NT2/D1 (cell line): ENCODE results near the gene ASB14.

Source experiments
- DNase-seq: peaks from one replicate; pipeline ENCODE4 v3.0.0-alpha.2; 2011; ENCODE audit warnings: low read depth, low spot score
- H3K27me3 ChIP-seq: 2 replicates; pipeline ENCODE4 v1.6.0; 2011; ENCODE audit warnings: mild to moderate bottlenecking; ENCODE audit not compliant: insufficient read length, insufficient read depth
- H3K36me3 ChIP-seq: 2 replicates; pipeline ENCODE4 v1.6.1; 2011; ENCODE audit warnings: mild to moderate bottlenecking, low read length, mixed read lengths; ENCODE audit not compliant: insufficient read depth, insufficient read length
- H3K4me1 ChIP-seq: 2 replicates; pipeline ENCODE4 v1.5.1; 2011; ENCODE audit not compliant: insufficient read depth, insufficient read length
- H3K4me3 ChIP-seq: 2 replicates; pipeline ENCODE4 v1.5.1; 2011; ENCODE audit warnings: low read depth; ENCODE audit not compliant: insufficient read length
- H3K9ac ChIP-seq: 2 replicates; pipeline ENCODE4 v1.6.0; 2011; ENCODE audit warnings: low read depth; ENCODE audit not compliant: insufficient read length
- H3K9me3 ChIP-seq: 2 replicates; pipeline ENCODE4 v1.5.1; 2011; ENCODE audit warnings: mild to moderate bottlenecking, low read length; ENCODE audit not compliant: insufficient read depth
- SUZ12 ChIP-seq: IDR thresholded peaks from 2 replicates; pipeline ENCODE4 v1.6.1; 2011; ENCODE audit not compliant: insufficient read length, insufficient read depth; ENCODE audit errors: extremely low read depth
- YY1 ChIP-seq: IDR thresholded peaks from 2 replicates; pipeline ENCODE4 v1.6.1; 2011; ENCODE audit not compliant: insufficient read length, insufficient read depth
- ZNF274 ChIP-seq: IDR thresholded peaks from 2 replicates; pipeline ENCODE4 v1.6.1; 2011; ENCODE audit warnings: mild to moderate bottlenecking, low read depth, low read length

Gene ASB14

GRCh38 chr3:57256844-57257243, 35.6 kb downstream of the ASB14 start:
- no peak for DNase-seq
- Histone ChIP-seq H3K9me3 (no peaks in the 10 kb centered on the region), H3K4me3 (no peak overlapping the region), H3K9ac (no peak overlapping the region), H3K36me3 (peaks cover 39% of the 10 kb centered on the region), H3K4me1 (no peaks in the 10 kb centered on the region), H3K27me3 (no peaks in the 10 kb centered on the region)
- TF ChIP-seq ZNF274 = no peak
- TF ChIP-seq YY1 = no peak
- TF ChIP-seq SUZ12 = no peak

GRCh38 chr3:57252404-57252803, 40.1 kb downstream of the ASB14 start:
- no peak for DNase-seq

DNA sequence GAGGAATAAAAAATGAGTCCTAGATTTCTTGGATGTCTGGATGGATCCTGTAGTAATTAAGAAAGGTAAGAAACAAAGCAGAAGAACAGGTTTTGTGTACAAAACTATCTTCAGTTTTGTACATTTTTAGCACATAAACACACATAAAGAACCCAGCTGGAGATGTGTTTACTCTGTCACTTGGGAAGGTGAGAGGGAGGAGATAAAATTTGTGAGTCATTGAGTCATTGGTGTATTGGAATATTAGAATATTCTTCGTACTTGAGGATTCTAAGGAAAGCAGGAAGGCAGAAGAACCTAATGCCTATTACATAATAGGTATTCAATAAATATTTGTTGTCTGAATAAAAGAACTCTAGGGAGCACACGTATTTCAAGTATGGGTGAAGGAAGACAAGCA, 47.5 kb downstream of the ASB14 start:
- Histone ChIP-seq H3K36me3 (peaks cover 49% of the 10 kb centered on the region), H3K4me3 (no peak overlapping the region), H3K27me3 (no peaks in the 10 kb centered on the region), H3K9me3 (no peaks in the 10 kb centered on the region), H3K4me1 (no peaks in the 10 kb centered on the region), H3K9ac (no peak overlapping the region)
- TF ChIP-seq ZNF274 = no peak
- DNase-seq = no peak

More at GRCh38 chr3:57252404-57252803, 40.1 kb downstream of the ASB14 start:
- no peak for TF ChIP-seq ZNF274
- no peak for TF ChIP-seq SUZ12
- no peak for TF ChIP-seq YY1
- no peak overlapping the region for H3K4me3 ChIP-seq
- H3K9me3 ChIP-seq = no peaks in the 10 kb centered on the region
- no peak overlapping the region for H3K9ac ChIP-seq
- H3K36me3 ChIP-seq = peaks cover 28% of the 10 kb centered on the region
- H3K27me3 ChIP-seq = no peaks in the 10 kb centered on the region
- no peaks in the 10 kb centered on the region for H3K4me1 ChIP-seq

GRCh38 chr3:57234613-57235575, 57.6 kb downstream of the ASB14 start:
- peaks cover 19% of the 10 kb centered on the region for H3K36me3 ChIP-seq
- H3K9me3 ChIP-seq = 0 out of 2 replicates have a peak, but pooled peaks cover 8% of the 10 kb centered on the region
- H3K27me3 ChIP-seq = no peaks in the 10 kb centered on the region
- DNase-seq = no peak
- H3K4me1 ChIP-seq = no peaks in the 10 kb centered on the region
- H3K9ac ChIP-seq = no peak overlapping the region
- TF ChIP-seq SUZ12 (no peak), ZNF274 (no peak)
- no peak overlapping the region for H3K4me3 ChIP-seq

DNA sequence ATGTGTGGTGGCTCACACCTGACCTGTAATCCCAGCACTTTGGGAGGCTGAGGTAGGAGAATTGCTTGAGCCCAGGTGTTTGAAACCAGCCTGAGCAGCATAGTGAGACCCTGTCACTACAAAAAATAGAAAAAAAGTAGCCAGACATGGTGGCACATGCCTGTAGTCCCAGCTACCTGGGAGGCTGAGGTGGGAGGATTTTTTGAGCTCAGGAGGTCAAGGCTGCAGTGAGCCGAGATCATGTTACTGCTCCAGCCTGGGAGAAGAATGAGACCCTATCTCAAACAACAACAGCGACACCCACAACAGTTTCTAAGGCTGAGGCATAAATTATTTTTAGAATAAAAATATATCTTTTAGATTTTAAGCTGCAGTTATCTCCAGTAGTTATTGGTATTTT, 58.7 kb downstream of the ASB14 start:
- H3K36me3 ChIP-seq = peaks cover 13% of the 10 kb centered on the region
- TF ChIP-seq YY1 = no peak
- no peak for TF ChIP-seq SUZ12
- no peak for TF ChIP-seq ZNF274
- 0 out of 2 replicates have a peak, but pooled peaks cover 2% of the 10 kb centered on the region for H3K9me3 ChIP-seq

DNA sequence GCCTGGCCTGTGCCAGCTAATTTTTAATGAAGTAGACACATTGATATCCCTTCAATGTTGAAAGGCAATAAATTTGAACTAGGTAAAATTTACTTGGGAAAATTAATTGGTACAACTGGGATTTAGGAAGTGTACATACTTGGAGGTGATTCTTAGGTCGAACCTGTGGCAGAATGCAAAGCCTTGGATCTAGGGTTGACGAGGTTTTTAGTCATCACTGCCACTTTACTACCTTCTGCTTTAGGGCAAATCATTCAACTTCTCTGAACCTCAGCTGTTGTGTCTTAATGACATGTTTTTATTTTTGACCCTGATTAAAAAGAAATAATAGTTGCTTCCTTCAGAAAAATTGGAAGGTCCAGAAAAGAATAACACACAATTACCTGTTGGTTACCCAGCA, 62.5 kb downstream of the ASB14 start:
- H3K9me3 ChIP-seq = no peaks in the 10 kb centered on the region
- DNase-seq = no peak
- no peak overlapping the region for H3K9ac ChIP-seq
- no peaks in the 10 kb centered on the region for H3K4me1 ChIP-seq
- H3K4me3 ChIP-seq = no peak overlapping the region
- TF ChIP-seq YY1 (no peak), ZNF274 (no peak), SUZ12 (no peak)
- peaks cover 18% of the 10 kb centered on the region for H3K27me3 ChIP-seq
- H3K36me3 ChIP-seq = peaks cover 3% of the 10 kb centered on the region

More for the DNA sequence above, 58.7 kb downstream of the ASB14 start:
- Histone ChIP-seq H3K27me3 (peaks cover 7% of the 10 kb centered on the region), H3K4me3 (no peak overlapping the region), H3K4me1 (no peaks in the 10 kb centered on the region), H3K9ac (no peak overlapping the region)
- no peak for DNase-seq

GRCh38 chr3:57227930-57228751, 64.3 kb downstream of the ASB14 start:
- H3K4me3 ChIP-seq = peak overlapping the region; percentile 75
- peaks cover 3% of the 10 kb centered on the region for H3K36me3 ChIP-seq
- H3K4me1 ChIP-seq = no peaks in the 10 kb centered on the region
- H3K9me3 ChIP-seq = no peaks in the 10 kb centered on the region
- TF ChIP-seq SUZ12 (peak; percentile 42), ZNF274 (no peak), YY1 (no peak)
- DNase-seq = no peak
- H3K9ac ChIP-seq = peak overlapping the region; percentile 94
- H3K27me3 ChIP-seq = peaks cover 18% of the 10 kb centered on the region
